HG03196 (cell line): ENCODE results near the gene FSTL3.
"Not testable (repeated sequence)": the region's sequence is repeated elsewhere in the genome, so short reads cannot be mapped to it uniquely, and the experiment has no call there.

ENCODE experiments used
- ATAC-seq: cut with Tn5 transposase; IDR thresholded peaks from one replicate; pipeline ENCODE4 v1.9.1; 2021; ENCODE audit not compliant: unreplicated experiment

The FSTL3 gene

GRCh38 chr19:676339-677105 is at the start of gene FSTL3:
TSS of gene FSTL3 (plus strand) at chr19:676392. CDS start at chr19:676424, 32 bp downstream.
- no peak for ATAC-seq

GRCh38 chr19:626566-626965 is 49.6 kb upstream of the FSTL3 start:
- ATAC-seq = not testable (repeated sequence)

- ATAC-seq = no peak
Observed at GRCh38 chr19:628168-628567, 48.0 kb upstream of the FSTL3 start.

- ATAC-seq = not testable (repeated sequence)
Observed at GRCh38 chr19:629515-629914, 46.7 kb upstream of the FSTL3 start.

- no peak for ATAC-seq
Observed at GRCh38 chr19:629961-630714, 46.1 kb upstream of the FSTL3 start.

- ATAC-seq = peak; percentile 18
Observed at GRCh38 chr19:632579-633067, 43.6 kb upstream of the FSTL3 start.

GRCh38 chr19:633068-633785 is 43.0 kb upstream of the FSTL3 start, which contains the start of gene POLRMT:
TSS of gene POLRMT (minus strand) at chr19:633537. CDS start at chr19:633512, 25 bp downstream.
- peak; percentile 80 for ATAC-seq

GRCh38 chr19:633786-634639 is 42.2 kb upstream of the FSTL3 start:
- no peak for ATAC-seq

- ATAC-seq = no peak
Observed at GRCh38 chr19:634975-635652, 41.1 kb upstream of the FSTL3 start.

GRCh38 chr19:638906-639252 is 37.3 kb upstream of the FSTL3 start:
- no peak for ATAC-seq

- peak; percentile 38 for ATAC-seq
Observed at GRCh38 chr19:639253-640160, 36.7 kb upstream of the FSTL3 start, which contains the start of gene FGF22. TSS of gene FGF22 (plus strand) at chr19:639879. CDS start at chr19:639926, 47 bp downstream.

GRCh38 chr19:640161-640558 is 36.0 kb upstream of the FSTL3 start:
- no peak for ATAC-seq

GRCh38 chr19:640606-641189 is 35.5 kb upstream of the FSTL3 start:
- no peak for ATAC-seq

GRCh38 chr19:641702-642101 is 34.5 kb upstream of the FSTL3 start:
- ATAC-seq = no peak

GRCh38 chr19:642767-643727 is 33.1 kb upstream of the FSTL3 start:
- ATAC-seq = no peak

- ATAC-seq = no peak
Observed at GRCh38 chr19:643736-644135, 32.5 kb upstream of the FSTL3 start.

- no peak for ATAC-seq
Observed at GRCh38 chr19:644363-644762, 31.8 kb upstream of the FSTL3 start.
